Activated CD4-positive, alpha-beta T cell treated with anti-CD3 and anti-CD28 coated beads for 36 hours (primary cell): ENCODE results near the gene SUMO4. TPM values are rescaled to one million over a fixed set of nuclear protein-coding genes. Genes with fewer than 3 reads are reported as not detected.

Experiments used
- ATAC-seq: fragments of 200-7000 bp; cut with Tn5 transposase; one replicate; pipeline ENCODE4 v1.10.0; 2021; ENCODE audit warnings: mild to moderate bottlenecking, moderate library complexity
- CTCF ChIA-PET: fragments of 350-600 bp; sonication (Branson Sonifier 250); formaldehyde crosslinking; loops from one replicate; lab custom pipeline; 2021; ENCODE audit warnings: antibody characterized with exemption; lab: Charles Lee
- POLR2A ChIA-PET: fragments of 350-600 bp; sonication (Branson Sonifier 250); formaldehyde crosslinking; loops from one replicate; lab custom pipeline; 2021; ENCODE audit warnings: antibody characterized with exemption, inconsistent platforms; lab: Charles Lee
- DNase-seq: peaks from one replicate; pipeline ENCODE4 v3.0.0-alpha.2; 2020
- H3K27ac Mint-ChIP-seq: one replicate; pipeline ENCODE4 v1.8.0; 2021; ENCODE audit warnings: mixed read lengths
- H3K27me3 Mint-ChIP-seq: one replicate; pipeline ENCODE4 v1.8.0; 2021; ENCODE audit warnings: mixed read lengths
- H3K36me3 Mint-ChIP-seq: one replicate; pipeline ENCODE4 v1.8.0; 2021; ENCODE audit warnings: low read depth, mixed read lengths
- H3K4me1 Mint-ChIP-seq: one replicate; pipeline ENCODE4 v1.8.0; 2021; ENCODE audit warnings: mixed read lengths
- H3K4me3 Mint-ChIP-seq: one replicate; pipeline ENCODE4 v1.8.0; 2021; ENCODE audit warnings: mild to moderate bottlenecking, moderate library complexity, mixed read lengths
- H3K9me3 Mint-ChIP-seq: one replicate; pipeline ENCODE4 v1.8.0; 2021; ENCODE audit warnings: low read depth, mixed read lengths
- intact Hi-C, 2 experiments: fragments of 100-400 bp; cut with DNase I in 1 of 2; cut with micrococcal nuclease in 1 of 2; formaldehyde crosslinking; loops; one replicate each; pipeline versions ENCODE4 v1.14.2 to v1.15.1; 2022 to 2024; cut with DNase I, micrococcal nuclease
- total RNA-seq, 2 experiments: library from RNA; stranded (reverse); gene quantifications; one replicate each; pipeline ENCODE4 v1.2.3, GENCODE V29; 2021

SUMO4 gene
- total RNA-seq, 2 experiments from 2014 or later = 4.7 to 5.3 TPM

GRCh38 chr6:149368065-149368464 lies 32.0 kb upstream of the SUMO4 start:
- no peaks in the 10 kb centered on the region for H3K9me3 Mint-ChIP-seq
- no peaks in the 10 kb centered on the region for H3K27me3 Mint-ChIP-seq
- intact Hi-C loops = no loop called here
- H3K4me1 Mint-ChIP-seq = peaks cover 45% of the 10 kb centered on the region
- H3K4me3 Mint-ChIP-seq = no peak overlapping the region
- ATAC-seq (peak; percentile 50), DNase-seq (no peak)
- CTCF ChIA-PET = no interaction called here
- no peak overlapping the region for H3K27ac Mint-ChIP-seq
- POLR2A ChIA-PET = interaction anchor here (0.8 kb wide), 1 partner anchor 18 kb away, joined by 3 read pairs; no protein-coding TSS in a partner anchor
- peaks cover 25% of the 10 kb centered on the region for H3K36me3 Mint-ChIP-seq

- Mint-ChIP-seq H3K4me3 (no peak overlapping the region), H3K9me3 (no peaks in the 10 kb centered on the region), H3K27me3 (no peaks in the 10 kb centered on the region), H3K4me1 (peaks cover 52% of the 10 kb centered on the region), H3K27ac (peak overlapping the region; percentile 14), H3K36me3 (peaks cover 34% of the 10 kb centered on the region)
- ChIA-PET CTCF (interaction anchor here (1.8 kb wide), 1 partner anchor 28 kb away, joined by 5 read pairs; no protein-coding TSS in a partner anchor), POLR2A (no interaction called here)
- intact Hi-C loops = no loop called here
- DNase-seq = no peak
- no peak for ATAC-seq
These were observed 28.9 kb upstream of the SUMO4 start for GRCh38 chr6:149371154-149371553.

- CTCF ChIA-PET = interaction anchor here (1.0 to 1.8 kb wide), 3 partner anchors 9 to 182 kb away, joined by 3 to 5 read pairs (median 3); no protein-coding TSS in a partner anchor
- Mint-ChIP-seq H3K27ac (no peak overlapping the region), H3K9me3 (no peaks in the 10 kb centered on the region), H3K36me3 (peaks cover 40% of the 10 kb centered on the region), H3K4me3 (no peak overlapping the region), H3K4me1 (peaks cover 59% of the 10 kb centered on the region), H3K27me3 (no peaks in the 10 kb centered on the region)
- no peak for ATAC-seq
- intact Hi-C loops = no loop called here
- DNase-seq = no peak
- POLR2A ChIA-PET = no interaction called here
These were observed 28.0 kb upstream of the SUMO4 start for GRCh38 chr6:149372062-149372461.

GRCh38 chr6:149373511-149373910 lies 26.6 kb upstream of the SUMO4 start:
- peak; percentile 32 for ATAC-seq
- Mint-ChIP-seq H3K27me3 (no peaks in the 10 kb centered on the region), H3K4me3 (no peak overlapping the region), H3K9me3 (no peaks in the 10 kb centered on the region), H3K27ac (peak overlapping the region; percentile 72), H3K4me1 (peaks cover 65% of the 10 kb centered on the region), H3K36me3 (peaks cover 49% of the 10 kb centered on the region)
- intact Hi-C loops = no loop called here
- no peak for DNase-seq
- ChIA-PET CTCF (no interaction called here), POLR2A (no interaction called here)

GRCh38 chr6:149379977-149380376 lies 20.1 kb upstream of the SUMO4 start:
- Mint-ChIP-seq H3K36me3 (peaks cover 70% of the 10 kb centered on the region), H3K4me3 (no peak overlapping the region), H3K4me1 (peaks cover 72% of the 10 kb centered on the region), H3K27me3 (no peaks in the 10 kb centered on the region), H3K9me3 (no peaks in the 10 kb centered on the region), H3K27ac (peak overlapping the region; percentile 53)
- ATAC-seq (no peak), DNase-seq (no peak)
- ChIA-PET CTCF (interaction anchor here (0.5 to 1.2 kb wide), 3 partner anchors 14 to 351 kb away, joined by 3 to 5 read pairs (median 5); no protein-coding TSS in a partner anchor), POLR2A (no interaction called here)
- intact Hi-C loops = no loop called here

GRCh38 chr6:149380523-149380922 lies 19.5 kb upstream of the SUMO4 start:
- ATAC-seq (peak; percentile 97), DNase-seq (peak; percentile 31)
- Mint-ChIP-seq H3K4me1 (peaks cover 68% of the 10 kb centered on the region), H3K27ac (no peak overlapping the region), H3K36me3 (peaks cover 72% of the 10 kb centered on the region), H3K9me3 (no peaks in the 10 kb centered on the region), H3K27me3 (no peaks in the 10 kb centered on the region), H3K4me3 (no peak overlapping the region)
- intact Hi-C loops = no loop called here
- POLR2A ChIA-PET = no interaction called here
- CTCF ChIA-PET = interaction anchor here (0.5 to 1.2 kb wide), 4 partner anchors 14 to 352 kb away, joined by 3 to 5 read pairs (median 4); no protein-coding TSS in a partner anchor

- no peak overlapping the region for H3K27ac Mint-ChIP-seq
- H3K4me1 Mint-ChIP-seq = peaks cover 71% of the 10 kb centered on the region
- intact Hi-C loops = no loop called here
- no peaks in the 10 kb centered on the region for H3K27me3 Mint-ChIP-seq
- no peak for ATAC-seq
- ChIA-PET POLR2A (interaction anchor here (0.6 kb wide), 1 partner anchor 1351 kb away, joined by 10 read pairs; no protein-coding TSS in a partner anchor), CTCF (interaction anchor here (0.7 to 1.2 kb wide), 2 partner anchors 8 to 11 kb away, joined by 3 read pairs; no protein-coding TSS in a partner anchor)
- peaks cover 80% of the 10 kb centered on the region for H3K36me3 Mint-ChIP-seq
- no peak for DNase-seq
- peaks cover 13% of the 10 kb centered on the region for H3K9me3 Mint-ChIP-seq
- H3K4me3 Mint-ChIP-seq = no peak overlapping the region
These were observed 16.7 kb upstream of the SUMO4 start for GRCh38 chr6:149383371-149383770.

GRCh38 chr6:149384464-149384863 lies 15.6 kb upstream of the SUMO4 start:
- ATAC-seq (no peak), DNase-seq (no peak)
- H3K4me3 Mint-ChIP-seq = no peak overlapping the region
- intact Hi-C loops = no loop called here
- ChIA-PET CTCF (interaction anchor here (0.9 to 1.4 kb wide), 2 partner anchors 14 to 167 kb away, joined by 3 to 5 read pairs; no protein-coding TSS in a partner anchor), POLR2A (no interaction called here)
- peak overlapping the region; percentile 19 for H3K27ac Mint-ChIP-seq
- peaks cover 73% of the 10 kb centered on the region for H3K36me3 Mint-ChIP-seq
- H3K4me1 Mint-ChIP-seq = peaks cover 65% of the 10 kb centered on the region
- H3K9me3 Mint-ChIP-seq = peaks cover 13% of the 10 kb centered on the region
- H3K27me3 Mint-ChIP-seq = no peaks in the 10 kb centered on the region

GRCh38 chr6:149385998-149386646 lies 13.9 kb upstream of the SUMO4 start:
- peak; percentile 51 for ATAC-seq
- Mint-ChIP-seq H3K36me3 (peaks cover 72% of the 10 kb centered on the region), H3K4me1 (peaks cover 66% of the 10 kb centered on the region), H3K9me3 (peaks cover 15% of the 10 kb centered on the region), H3K4me3 (no peak overlapping the region), H3K27me3 (no peaks in the 10 kb centered on the region), H3K27ac (no peak overlapping the region)
- no peak for DNase-seq
- ChIA-PET POLR2A (no interaction called here), CTCF (interaction anchor here (0.9 to 1.0 kb wide), 3 partner anchors 11 to 23 kb away, joined by 3 to 4 read pairs (median 4); no protein-coding TSS in a partner anchor)
- intact Hi-C loops = no loop called here

GRCh38 chr6:149387779-149388512 lies 12.1 kb upstream of the SUMO4 start:
- H3K36me3 Mint-ChIP-seq = peaks cover 74% of the 10 kb centered on the region
- peak overlapping the region; percentile 72 for H3K27ac Mint-ChIP-seq
- peaks cover 72% of the 10 kb centered on the region for H3K4me1 Mint-ChIP-seq
- CTCF ChIA-PET = interaction anchor here (0.6 to 0.8 kb wide), 2 partner anchors 50 to 311 kb away, joined by 3 to 5 read pairs; no protein-coding TSS in a partner anchor
- H3K4me3 Mint-ChIP-seq = no peak overlapping the region
- intact Hi-C loops = no loop called here
- no peak for ATAC-seq
- no peaks in the 10 kb centered on the region for H3K27me3 Mint-ChIP-seq
- H3K9me3 Mint-ChIP-seq = peaks cover 15% of the 10 kb centered on the region
- POLR2A ChIA-PET = no interaction called here
- no peak for DNase-seq

- POLR2A ChIA-PET = no interaction called here
- Mint-ChIP-seq H3K36me3 (peaks cover 70% of the 10 kb centered on the region), H3K27me3 (no peaks in the 10 kb centered on the region), H3K9me3 (peaks cover 15% of the 10 kb centered on the region), H3K27ac (no peak overlapping the region), H3K4me3 (no peak overlapping the region), H3K4me1 (peaks cover 68% of the 10 kb centered on the region)
- peak; percentile 59 for ATAC-seq
- CTCF ChIA-PET = interaction anchor here (0.7 to 1.0 kb wide), 2 partner anchors 8 to 52 kb away, joined by 3 read pairs; no protein-coding TSS in a partner anchor
- no peak for DNase-seq
- intact Hi-C loops = loop anchor here in 1 of 2 experiments (5.0 kb wide), 1 partner anchor 72 kb away; the partner anchor contains the start of gene TAB2
These were observed 10.4 kb upstream of the SUMO4 start for GRCh38 chr6:149389509-149390297.
